Measurements from ENCODE around the gene ZNF521. TPM values are rescaled to one million over a fixed set of nuclear protein-coding genes. Genes with fewer than 3 reads are reported as not detected.

The ZNF521 gene
- total RNA-seq, 1 donor from 2014 or later, result 58.7 TPM

- Mint-ChIP-seq H3K27me3 (ENCODE audit: unreplicated experiment) (no peaks in the 10 kb centered on the region), H3K27ac (ENCODE audit: unreplicated experiment) (no peak overlapping the region), H3K4me3 (ENCODE audit: unreplicated experiment) (no peak overlapping the region), H3K9me3 (ENCODE audit: unreplicated experiment) (peaks cover 1% of the 10 kb centered on the region), H3K4me1 (ENCODE audit: low read depth, unreplicated experiment) (peaks cover 24% of the 10 kb centered on the region), H3K36me3 (ENCODE audit: unreplicated experiment) (peaks cover under 1% of the 10 kb centered on the region)
- TF ChIP-seq CTCF (IDR thresholded peaks at IDR 0.05; ENCODE audit: partially characterized antibody, unreplicated experiment), result no peak
- no peak for DNase-seq
Measured at GRCh38 chr18:25145731-25146511, 206.0 kb downstream of the ZNF521 start.

GRCh38 chr18:25144820-25145219, 207.1 kb downstream of the ZNF521 start:
- Mint-ChIP-seq H3K4me1 (ENCODE audit: low read depth, unreplicated experiment) (peaks cover 31% of the 10 kb centered on the region), H3K36me3 (ENCODE audit: unreplicated experiment) (no peaks in the 10 kb centered on the region), H3K4me3 (ENCODE audit: unreplicated experiment) (no peak overlapping the region), H3K27ac (ENCODE audit: unreplicated experiment) (no peak overlapping the region), H3K9me3 (ENCODE audit: unreplicated experiment) (no peaks in the 10 kb centered on the region), H3K27me3 (ENCODE audit: unreplicated experiment) (no peaks in the 10 kb centered on the region)
- DNase-seq, result no peak
- no peak for TF ChIP-seq CTCF (IDR thresholded peaks at IDR 0.05; ENCODE audit: partially characterized antibody, unreplicated experiment)

GRCh38 chr18:25141886-25142285, 210.1 kb downstream of the ZNF521 start:
- Mint-ChIP-seq H3K9me3 (ENCODE audit: unreplicated experiment) (peaks cover 2% of the 10 kb centered on the region), H3K27ac (ENCODE audit: unreplicated experiment) (no peak overlapping the region), H3K36me3 (ENCODE audit: unreplicated experiment) (no peaks in the 10 kb centered on the region), H3K4me3 (ENCODE audit: unreplicated experiment) (no peak overlapping the region), H3K27me3 (ENCODE audit: unreplicated experiment) (no peaks in the 10 kb centered on the region), H3K4me1 (ENCODE audit: low read depth, unreplicated experiment) (peaks cover 38% of the 10 kb centered on the region)
- DNase-seq, result no peak
- TF ChIP-seq CTCF (IDR thresholded peaks at IDR 0.05; ENCODE audit: partially characterized antibody, unreplicated experiment), result no peak

- no peak for DNase-seq
- Mint-ChIP-seq H3K27me3 (ENCODE audit: unreplicated experiment) (no peaks in the 10 kb centered on the region), H3K4me1 (ENCODE audit: low read depth, unreplicated experiment) (peaks cover 43% of the 10 kb centered on the region), H3K27ac (ENCODE audit: unreplicated experiment) (no peak overlapping the region), H3K36me3 (ENCODE audit: unreplicated experiment) (no peaks in the 10 kb centered on the region), H3K4me3 (ENCODE audit: unreplicated experiment) (no peak overlapping the region), H3K9me3 (ENCODE audit: unreplicated experiment) (peaks cover 2% of the 10 kb centered on the region)
- TF ChIP-seq CTCF (IDR thresholded peaks at IDR 0.05; ENCODE audit: partially characterized antibody, unreplicated experiment), result no peak
Measured at GRCh38 chr18:25141399-25141798, 210.6 kb downstream of the ZNF521 start.

- Mint-ChIP-seq H3K9me3 (ENCODE audit: unreplicated experiment) (peaks cover 2% of the 10 kb centered on the region), H3K36me3 (ENCODE audit: unreplicated experiment) (no peaks in the 10 kb centered on the region), H3K4me1 (ENCODE audit: low read depth, unreplicated experiment) (peaks cover 44% of the 10 kb centered on the region), H3K4me3 (ENCODE audit: unreplicated experiment) (no peak overlapping the region), H3K27me3 (ENCODE audit: unreplicated experiment) (no peaks in the 10 kb centered on the region), H3K27ac (ENCODE audit: unreplicated experiment) (no peak overlapping the region)
- no peak for DNase-seq
- TF ChIP-seq CTCF (IDR thresholded peaks at IDR 0.05; ENCODE audit: partially characterized antibody, unreplicated experiment), result no peak
Measured at GRCh38 chr18:25140962-25141308, 211.0 kb downstream of the ZNF521 start.
